Liver (tissue), 9 donors: Measurements from ENCODE around the gene IMPG1. TPM values are rescaled to one million over a fixed set of nuclear protein-coding genes. Genes with fewer than 3 reads are reported as not detected.

Source experiments
- DNase-seq: peaks from one replicate; pipeline ENCODE4 v3.0.0-alpha.2; 2017; ENCODE audit warnings: low spot score
- H3K27ac ChIP-seq, 2 donors: one replicate each; pipeline ENCODE4 v1.7.0; 2013; ENCODE audit warnings: inconsistent platforms in 2 of 2, low read length in 2 of 2, control low read depth in 1 of 2, low read depth in 1 of 2, mild to moderate bottlenecking in 1 of 2
- H3K27me3 ChIP-seq, 4 donors: one replicate each; pipeline versions ENCODE4 v1.6.1 to v1.7.0; 2013; ENCODE audit warnings: low read length in 3 of 4, inconsistent platforms in 1 of 4, mild to moderate bottlenecking in 1 of 4, moderate library complexity in 1 of 4; ENCODE audit not compliant: control insufficient read depth in 4 of 4, insufficient read depth in 4 of 4
- H3K36me3 ChIP-seq, 4 donors: one replicate each; pipeline versions ENCODE4 v1.6.1 to v1.7.0; 2013; ENCODE audit warnings: low read length in 3 of 4, mild to moderate bottlenecking in 3 of 4, low read depth in 1 of 4, moderate library complexity in 1 of 4; ENCODE audit not compliant: control insufficient read depth in 4 of 4, insufficient read depth in 3 of 4
- H3K4me1 ChIP-seq, 4 donors: one replicate each; pipeline versions ENCODE4 v1.6.1 to v1.7.0; 2013; ENCODE audit warnings: low read length in 3 of 4, mild to moderate bottlenecking in 3 of 4, moderate library complexity in 1 of 4; ENCODE audit not compliant: control insufficient read depth in 4 of 4, insufficient read depth in 4 of 4
- H3K4me3 ChIP-seq, 3 donors: one replicate each; pipeline versions ENCODE4 v1.6.1 to v1.7.0; 2013; ENCODE audit warnings: low read length in 3 of 3, control low read depth in 1 of 3, low read depth in 1 of 3, mild to moderate bottlenecking in 1 of 3
- H3K9ac ChIP-seq, 2 donors: one replicate each; pipeline ENCODE4 v1.7.0; 2013; ENCODE audit warnings: low read length in 2 of 2, mild to moderate bottlenecking in 2 of 2, moderate library complexity in 2 of 2, control low read depth in 1 of 2, low read depth in 1 of 2
- H3K9me3 ChIP-seq, 4 donors: one replicate each; pipeline versions ENCODE4 v1.6.1 to v1.7.0; 2013; ENCODE audit warnings: low read length in 3 of 4; ENCODE audit not compliant: control insufficient read depth in 4 of 4
- EGR1 ChIP-seq, 2 donors: IDR thresholded peaks; 2 replicates each; pipeline ENCODE4 v1.6.1; 2016 to 2018; ENCODE audit warnings: antibody characterized with exemption in 2 of 2, low read depth in 2 of 2
- FOXA2 ChIP-seq: IDR thresholded peaks from 2 replicates; pipeline ENCODE4 v1.6.1; 2016; ENCODE audit warnings: antibody characterized with exemption
- HNF4A ChIP-seq, 2 donors: conservative IDR thresholded peaks; 2 replicates each; pipeline ENCODE4 v1.6.1; 2016; ENCODE audit warnings: antibody characterized with exemption in 2 of 2, mild to moderate bottlenecking in 2 of 2
- NR2F2 ChIP-seq: IDR thresholded peaks from 2 replicates; pipeline ENCODE4 v1.6.1; 2016; ENCODE audit warnings: antibody characterized with exemption
- RAD21 ChIP-seq, 2 donors: IDR thresholded peaks; 2 replicates each; pipeline ENCODE4 v1.6.1; 2016; ENCODE audit warnings: antibody characterized with exemption in 2 of 2, mild to moderate bottlenecking in 2 of 2
- RXRA ChIP-seq, 2 donors: IDR thresholded peaks; 2 replicates each; pipeline ENCODE4 v1.6.1; 2017 to 2018; ENCODE audit warnings: antibody characterized with exemption in 2 of 2, mild to moderate bottlenecking in 1 of 2
- TAF1 ChIP-seq: conservative IDR thresholded peaks from 2 replicates; pipeline ENCODE4 v1.6.1; 2016; ENCODE audit warnings: antibody characterized with exemption, mild to moderate bottlenecking
- WGBS: extraction: QIAGEN DNeasy Blood & Tissue Kit; methylation state at CpG from one replicate; pipeline ENCODE4 v1.1.7; 2013; 5-methylcytosine and 5-hydroxymethylcytosine counted together
- polyA plus RNA-seq, 2 donors: library from polyadenylated mRNA; stranded (reverse) in 1 of 2; unstranded in 1 of 2; fragments of 200-250 nt in 1 of 2; fragments of >200 nt in 1 of 2; fragmentation: Nextera tagmentation in 1 of 2; extraction: Ambion mirVana in 1 of 2; gene quantifications; one replicate each; pipeline versions ENCODE4 v1.2.1 to v1.2.3, GENCODE V29; 2013 to 2015
- total RNA-seq, 2 donors: library from RNA; depleted of rRNA; stranded (reverse); fragments of >200 nt; gene quantifications; one replicate each; pipeline ENCODE4 v1.2.3, GENCODE V29; 2014
- TF ChIP-seq, protein P1 (sequence below): fragments of 150-350 bp; IDR thresholded peaks from 2 replicates; pipeline ENCODE4 v1.5.1; 2017; ENCODE audit warnings: improper control_type of control experiment, low read depth, low read length; ENCODE audit not compliant: missing input control
- TF ChIP-seq, protein P2 (sequence below): IDR thresholded peaks from 2 replicates; pipeline ENCODE4 v1.6.1; 2016; ENCODE audit warnings: antibody characterized with exemption
- TF ChIP-seq, protein P3 (sequence below): IDR thresholded peaks from 2 replicates; pipeline ENCODE4 v1.6.1; 2016; ENCODE audit warnings: antibody characterized with exemption, mild to moderate bottlenecking
- TF ChIP-seq, protein P4 (sequence below): IDR thresholded peaks from 2 replicates; pipeline ENCODE4 v1.6.1; 2016; ENCODE audit warnings: antibody characterized with exemption
- TF ChIP-seq, protein P5 (sequence below): IDR thresholded peaks from 2 replicates; pipeline ENCODE4 v1.6.1; 2016; ENCODE audit warnings: antibody characterized with exemption
- donor health status: healthy.
- donor health status: healthy.
- donor health status: healthy.
- donor health status: healthy.
- donor health status: healthy.

The IMPG1 gene
- total and polyA plus RNA-seq, 4 donors = not detected

DNA sequence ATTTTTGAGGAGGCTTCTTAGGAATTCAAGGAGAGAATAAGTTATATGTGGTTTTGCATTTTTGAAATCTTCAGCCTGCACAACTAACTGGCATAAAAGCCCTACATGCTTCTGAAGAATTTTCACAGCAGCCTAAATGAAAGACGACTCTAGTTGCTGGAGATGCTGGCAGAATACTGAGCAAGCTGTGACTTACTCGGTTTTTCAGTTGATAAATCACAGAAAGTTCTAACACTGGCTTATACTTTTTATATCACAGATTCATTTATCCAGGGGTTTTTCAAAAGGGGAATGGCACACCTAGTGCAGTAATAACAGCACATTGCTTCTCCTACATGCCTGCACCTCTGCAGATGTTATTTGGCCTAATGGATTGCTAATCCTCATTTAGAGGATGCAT lies 134.6 kb downstream of the IMPG1 start:
- no peak for DNase-seq
- TF ChIP-seq, protein P1, sequence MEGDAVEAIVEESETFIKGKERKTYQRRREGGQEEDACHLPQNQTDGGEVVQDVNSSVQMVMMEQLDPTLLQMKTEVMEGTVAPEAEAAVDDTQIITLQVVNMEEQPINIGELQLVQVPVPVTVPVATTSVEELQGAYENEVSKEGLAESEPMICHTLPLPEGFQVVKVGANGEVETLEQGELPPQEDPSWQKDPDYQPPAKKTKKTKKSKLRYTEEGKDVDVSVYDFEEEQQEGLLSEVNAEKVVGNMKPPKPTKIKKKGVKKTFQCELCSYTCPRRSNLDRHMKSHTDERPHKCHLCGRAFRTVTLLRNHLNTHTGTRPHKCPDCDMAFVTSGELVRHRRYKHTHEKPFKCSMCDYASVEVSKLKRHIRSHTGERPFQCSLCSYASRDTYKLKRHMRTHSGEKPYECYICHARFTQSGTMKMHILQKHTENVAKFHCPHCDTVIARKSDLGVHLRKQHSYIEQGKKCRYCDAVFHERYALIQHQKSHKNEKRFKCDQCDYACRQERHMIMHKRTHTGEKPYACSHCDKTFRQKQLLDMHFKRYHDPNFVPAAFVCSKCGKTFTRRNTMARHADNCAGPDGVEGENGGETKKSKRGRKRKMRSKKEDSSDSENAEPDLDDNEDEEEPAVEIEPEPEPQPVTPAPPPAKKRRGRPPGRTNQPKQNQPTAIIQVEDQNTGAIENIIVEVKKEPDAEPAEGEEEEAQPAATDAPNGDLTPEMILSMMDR = no peak
- TF ChIP-seq RAD21 (IDR thresholded peaks at IDR 0.05) (no peak), HNF4A (conservative IDR thresholded peaks at IDR 0.05) (no peak), TAF1 (no peak)
- TF ChIP-seq, protein P2, sequence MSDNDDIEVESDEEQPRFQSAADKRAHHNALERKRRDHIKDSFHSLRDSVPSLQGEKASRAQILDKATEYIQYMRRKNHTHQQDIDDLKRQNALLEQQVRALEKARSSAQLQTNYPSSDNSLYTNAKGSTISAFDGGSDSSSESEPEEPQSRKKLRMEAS = no peak

DNA sequence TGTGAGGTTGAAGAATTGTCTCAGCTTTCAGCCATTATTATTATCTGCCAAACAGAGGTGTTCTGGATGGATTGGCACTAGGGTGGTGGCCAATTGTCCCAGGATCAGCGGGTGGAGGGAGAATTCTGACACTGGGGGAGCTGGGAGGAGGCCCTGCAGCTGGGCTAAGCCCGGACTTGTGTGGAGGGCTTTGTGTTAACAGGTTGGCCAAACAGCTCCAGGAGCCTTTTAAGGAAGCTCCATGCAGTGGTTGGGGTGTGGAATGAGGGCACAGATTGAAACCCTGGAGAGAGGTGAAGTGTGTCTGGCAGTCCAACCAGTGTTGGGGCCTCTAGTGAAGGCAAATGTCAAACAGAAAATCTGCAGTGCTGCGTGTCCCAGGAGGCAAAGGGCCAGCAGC lies 135.8 kb downstream of the IMPG1 start:
- Histone ChIP-seq H3K4me1 (peaks cover 1 to 17% (median 9%) of the 10 kb centered on the region in 4 donors), H3K4me3 (no peak overlapping the region), H3K27ac (no peak overlapping the region), H3K9ac (no peak overlapping the region), H3K36me3 (no peaks in the 10 kb centered on the region), H3K27me3 (no peaks in the 10 kb centered on the region), H3K9me3 (no peaks in the 10 kb centered on the region)
- 83% methylated on average over 3 of the region's 3 CpGs for WGBS
- DNase-seq = no peak
- TF ChIP-seq, protein P3, sequence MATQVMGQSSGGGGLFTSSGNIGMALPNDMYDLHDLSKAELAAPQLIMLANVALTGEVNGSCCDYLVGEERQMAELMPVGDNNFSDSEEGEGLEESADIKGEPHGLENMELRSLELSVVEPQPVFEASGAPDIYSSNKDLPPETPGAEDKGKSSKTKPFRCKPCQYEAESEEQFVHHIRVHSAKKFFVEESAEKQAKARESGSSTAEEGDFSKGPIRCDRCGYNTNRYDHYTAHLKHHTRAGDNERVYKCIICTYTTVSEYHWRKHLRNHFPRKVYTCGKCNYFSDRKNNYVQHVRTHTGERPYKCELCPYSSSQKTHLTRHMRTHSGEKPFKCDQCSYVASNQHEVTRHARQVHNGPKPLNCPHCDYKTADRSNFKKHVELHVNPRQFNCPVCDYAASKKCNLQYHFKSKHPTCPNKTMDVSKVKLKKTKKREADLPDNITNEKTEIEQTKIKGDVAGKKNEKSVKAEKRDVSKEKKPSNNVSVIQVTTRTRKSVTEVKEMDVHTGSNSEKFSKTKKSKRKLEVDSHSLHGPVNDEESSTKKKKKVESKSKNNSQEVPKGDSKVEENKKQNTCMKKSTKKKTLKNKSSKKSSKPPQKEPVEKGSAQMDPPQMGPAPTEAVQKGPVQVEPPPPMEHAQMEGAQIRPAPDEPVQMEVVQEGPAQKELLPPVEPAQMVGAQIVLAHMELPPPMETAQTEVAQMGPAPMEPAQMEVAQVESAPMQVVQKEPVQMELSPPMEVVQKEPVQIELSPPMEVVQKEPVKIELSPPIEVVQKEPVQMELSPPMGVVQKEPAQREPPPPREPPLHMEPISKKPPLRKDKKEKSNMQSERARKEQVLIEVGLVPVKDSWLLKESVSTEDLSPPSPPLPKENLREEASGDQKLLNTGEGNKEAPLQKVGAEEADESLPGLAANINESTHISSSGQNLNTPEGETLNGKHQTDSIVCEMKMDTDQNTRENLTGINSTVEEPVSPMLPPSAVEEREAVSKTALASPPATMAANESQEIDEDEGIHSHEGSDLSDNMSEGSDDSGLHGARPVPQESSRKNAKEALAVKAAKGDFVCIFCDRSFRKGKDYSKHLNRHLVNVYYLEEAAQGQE = no peak
- TF ChIP-seq, protein P4, sequence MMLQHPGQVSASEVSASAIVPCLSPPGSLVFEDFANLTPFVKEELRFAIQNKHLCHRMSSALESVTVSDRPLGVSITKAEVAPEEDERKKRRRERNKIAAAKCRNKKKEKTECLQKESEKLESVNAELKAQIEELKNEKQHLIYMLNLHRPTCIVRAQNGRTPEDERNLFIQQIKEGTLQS = no peak
- no peak for TF ChIP-seq EGR1 (IDR thresholded peaks at IDR 0.05; ENCODE audit: low read depth in 2 of 2)
- no peak for TF ChIP-seq RXRA (IDR thresholded peaks at IDR 0.05)
- TF ChIP-seq, protein P5, sequence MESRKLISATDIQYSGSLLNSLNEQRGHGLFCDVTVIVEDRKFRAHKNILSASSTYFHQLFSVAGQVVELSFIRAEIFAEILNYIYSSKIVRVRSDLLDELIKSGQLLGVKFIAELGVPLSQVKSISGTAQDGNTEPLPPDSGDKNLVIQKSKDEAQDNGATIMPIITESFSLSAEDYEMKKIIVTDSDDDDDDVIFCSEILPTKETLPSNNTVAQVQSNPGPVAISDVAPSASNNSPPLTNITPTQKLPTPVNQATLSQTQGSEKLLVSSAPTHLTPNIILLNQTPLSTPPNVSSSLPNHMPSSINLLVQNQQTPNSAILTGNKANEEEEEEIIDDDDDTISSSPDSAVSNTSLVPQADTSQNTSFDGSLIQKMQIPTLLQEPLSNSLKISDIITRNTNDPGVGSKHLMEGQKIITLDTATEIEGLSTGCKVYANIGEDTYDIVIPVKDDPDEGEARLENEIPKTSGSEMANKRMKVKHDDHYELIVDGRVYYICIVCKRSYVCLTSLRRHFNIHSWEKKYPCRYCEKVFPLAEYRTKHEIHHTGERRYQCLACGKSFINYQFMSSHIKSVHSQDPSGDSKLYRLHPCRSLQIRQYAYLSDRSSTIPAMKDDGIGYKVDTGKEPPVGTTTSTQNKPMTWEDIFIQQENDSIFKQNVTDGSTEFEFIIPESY = no peak
- TF ChIP-seq NR2F2 = no peak
- no peak for TF ChIP-seq FOXA2
- TF ChIP-seq, protein P1 = no peak
- TF ChIP-seq, protein P2 = no peak

More for the DNA sequence above, 134.6 kb downstream of the IMPG1 start:
- Histone ChIP-seq H3K4me3 (no peak overlapping the region), H3K27me3 (no peaks in the 10 kb centered on the region), H3K4me1 (peaks cover 1 to 16% (median 9%) of the 10 kb centered on the region in 4 donors), H3K9me3 (no peaks in the 10 kb centered on the region), H3K27ac (no peak overlapping the region), H3K9ac (no peak overlapping the region), H3K36me3 (no peaks in the 10 kb centered on the region)
- WGBS = 80% methylated on average over 2 of the region's 2 CpGs
